Activated T-cell treated with anti-CD3 and anti-CD28 coated beads for 48 hours (primary cell): ENCODE results near the gene GCN1.
"Not testable (repeated sequence)": the region's sequence is repeated elsewhere in the genome, so short reads cannot be mapped to it uniquely, and the experiment has no call there.

Experiments used
- DNase-seq: peaks from one replicate; pipeline ENCODE4 v3.0.0-alpha.2; 2020; ENCODE audit warnings: low read depth

GCN1 gene

GRCh38 chr12:120194534-120195395, at the start of gene GCN1:
TSS of gene GCN1 (minus strand) at chr12:120194715. CDS start at chr12:120194697, 18 bp downstream.
- peak; percentile 91 for DNase-seq

- DNase-seq: no peak
Observed at GRCh38 chr12:120242971-120243699, 48.6 kb upstream of the GCN1 start.

GRCh38 chr12:120242275-120242799, 47.8 kb upstream of the GCN1 start:
- DNase-seq: no peak

GRCh38 chr12:120241561-120242274, 47.2 kb upstream of the GCN1 start:
- DNase-seq: no peak

GRCh38 chr12:120240495-120240833, 45.9 kb upstream of the GCN1 start:
- DNase-seq: no peak

- DNase-seq: no peak
Observed at GRCh38 chr12:120239776-120240494, 45.4 kb upstream of the GCN1 start.

- no peak for DNase-seq
Observed at GRCh38 chr12:120238839-120239445, 44.4 kb upstream of the GCN1 start.

GRCh38 chr12:120238217-120238616, 43.7 kb upstream of the GCN1 start:
- DNase-seq: no peak

GRCh38 chr12:120237360-120238171, 43.1 kb upstream of the GCN1 start:
- no peak for DNase-seq

- not testable (repeated sequence) for DNase-seq
Observed at GRCh38 chr12:120236809-120237208, 42.3 kb upstream of the GCN1 start.

GRCh38 chr12:120235369-120236323, 41.1 kb upstream of the GCN1 start:
- no peak for DNase-seq

- DNase-seq: no peak
Observed at GRCh38 chr12:120234643-120235368, 40.3 kb upstream of the GCN1 start.

GRCh38 chr12:120231316-120232011, 36.9 kb upstream of the GCN1 start:
- peak; percentile 75 for DNase-seq

- DNase-seq: no peak
Observed at GRCh38 chr12:120230974-120231315, 36.4 kb upstream of the GCN1 start.

GRCh38 chr12:120230326-120230973, 35.9 kb upstream of the GCN1 start:
- DNase-seq: no peak

GRCh38 chr12:120229487-120230325, 35.2 kb upstream of the GCN1 start:
- no peak for DNase-seq

GRCh38 chr12:120229071-120229486, 34.6 kb upstream of the GCN1 start:
- DNase-seq: no peak
